ENCODE data around the gene NAPA. TPM values are rescaled to one million over a fixed set of nuclear protein-coding genes. Genes with fewer than 3 reads are reported as not detected.

The NAPA gene
- total and polyA plus RNA-seq, 9 donors, result 33.5 to 100 (median 93.2) TPM

DNA sequence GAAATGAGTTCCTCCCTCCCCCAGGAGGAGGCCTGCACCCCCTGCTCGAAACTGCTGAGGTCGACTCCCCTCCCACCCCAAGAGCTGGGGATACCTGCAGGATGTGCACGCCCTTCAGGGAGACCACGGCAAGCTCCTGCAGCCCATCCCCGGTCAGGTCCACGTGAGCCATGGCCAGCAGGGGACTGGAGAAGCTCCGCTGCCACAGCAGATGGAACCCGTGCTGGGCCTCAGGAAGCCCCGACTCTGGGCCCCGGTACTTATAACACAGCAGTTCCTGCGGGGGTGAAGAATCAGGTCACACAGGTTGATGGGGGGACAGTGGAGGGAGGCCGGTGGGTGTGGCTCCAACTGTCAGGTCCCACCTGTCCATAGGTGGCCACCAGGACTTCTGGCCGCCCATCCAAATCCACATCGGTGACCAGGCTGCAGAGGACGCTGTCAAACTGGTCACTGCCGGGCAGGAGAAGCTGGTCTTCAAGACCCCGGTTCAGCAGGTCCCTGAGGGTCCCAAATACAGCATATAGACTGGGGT is 38.4 kb downstream of the NAPA start:
- DNase-seq, result no peak
- Histone ChIP-seq H3K9me3 (replicated peaks; ENCODE audit: control insufficient read depth, low read depth, low read length) (no peaks in the 10 kb centered on the region), H3K36me3 (ENCODE audit: control insufficient read depth, insufficient read depth, low read length) (peaks cover 6% of the 10 kb centered on the region), H3K27me3 (ENCODE audit: control insufficient read depth, insufficient read depth, low read length) (peaks cover 12% of the 10 kb centered on the region), H3K27ac (ENCODE audit: low read length) (no peak overlapping the region), H3K4me1 (ENCODE audit: control insufficient read depth, insufficient read depth, low read length) (peaks cover 6% of the 10 kb centered on the region), H3K4me3 (ENCODE audit: low read length) (no peak overlapping the region)
- 79% methylated on average over 14 of the region's 17 CpGs for WGBS (ENCODE audit: insufficient coverage)

DNA sequence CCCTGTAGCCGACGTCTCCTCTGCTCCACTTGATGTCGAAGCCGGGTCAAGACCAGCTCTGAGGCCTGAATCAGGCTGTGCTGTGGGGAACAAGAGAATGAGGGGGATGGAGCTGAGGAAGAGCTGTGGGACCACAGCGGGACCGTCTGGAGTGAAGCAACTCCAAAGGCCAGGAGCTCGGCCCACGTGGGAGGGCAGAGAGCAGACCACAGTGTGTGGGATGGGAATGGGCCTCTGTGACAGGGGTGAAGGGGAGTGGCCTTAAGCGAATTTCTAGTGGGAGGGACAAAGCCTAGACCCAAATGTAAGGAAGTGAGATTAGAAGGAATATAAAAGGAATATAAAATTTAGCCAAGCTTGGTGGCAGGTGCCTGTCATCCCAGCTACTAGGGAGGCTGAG is 39.4 kb downstream of the NAPA start:
- WGBS (ENCODE audit: insufficient coverage), result 71% methylated on average over 9 of the region's 9 CpGs
- Histone ChIP-seq H3K27ac (ENCODE audit: low read length) (no peak overlapping the region), H3K9me3 (replicated peaks; ENCODE audit: control insufficient read depth, low read depth, low read length) (no peaks in the 10 kb centered on the region), H3K4me1 (ENCODE audit: control insufficient read depth, insufficient read depth, low read length) (peaks cover 9% of the 10 kb centered on the region), H3K27me3 (ENCODE audit: control insufficient read depth, insufficient read depth, low read length) (peaks cover 22% of the 10 kb centered on the region), H3K36me3 (ENCODE audit: control insufficient read depth, insufficient read depth, low read length) (peaks cover 6% of the 10 kb centered on the region), H3K4me3 (ENCODE audit: low read length) (no peak overlapping the region)
- DNase-seq, result no peak

DNA sequence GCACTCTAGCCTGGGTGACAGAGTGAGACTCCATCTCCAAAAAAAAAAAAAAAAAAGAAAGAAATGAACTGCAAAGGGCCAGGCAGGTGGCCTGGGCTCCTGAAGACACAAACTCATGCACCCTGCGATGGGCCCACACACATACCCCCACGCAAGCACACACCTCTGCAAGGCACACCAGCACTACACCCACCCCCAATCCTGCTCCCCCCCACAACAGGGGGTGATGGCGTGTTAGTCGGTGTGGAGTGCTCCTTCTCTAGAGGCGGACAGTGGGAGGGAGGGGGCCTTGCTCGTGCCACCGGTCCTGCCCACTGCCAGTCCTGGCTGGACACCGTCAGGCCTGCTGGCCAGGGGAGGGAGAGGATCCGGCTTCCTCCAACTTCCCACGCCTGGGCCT is 41.5 kb downstream of the NAPA start:
- WGBS (ENCODE audit: insufficient coverage), result no CpG with 5 or more reads among the region's 10 CpGs
- peaks cover 42% of the 10 kb centered on the region for H3K27me3 ChIP-seq (ENCODE audit: control insufficient read depth, insufficient read depth, low read length)

DNA sequence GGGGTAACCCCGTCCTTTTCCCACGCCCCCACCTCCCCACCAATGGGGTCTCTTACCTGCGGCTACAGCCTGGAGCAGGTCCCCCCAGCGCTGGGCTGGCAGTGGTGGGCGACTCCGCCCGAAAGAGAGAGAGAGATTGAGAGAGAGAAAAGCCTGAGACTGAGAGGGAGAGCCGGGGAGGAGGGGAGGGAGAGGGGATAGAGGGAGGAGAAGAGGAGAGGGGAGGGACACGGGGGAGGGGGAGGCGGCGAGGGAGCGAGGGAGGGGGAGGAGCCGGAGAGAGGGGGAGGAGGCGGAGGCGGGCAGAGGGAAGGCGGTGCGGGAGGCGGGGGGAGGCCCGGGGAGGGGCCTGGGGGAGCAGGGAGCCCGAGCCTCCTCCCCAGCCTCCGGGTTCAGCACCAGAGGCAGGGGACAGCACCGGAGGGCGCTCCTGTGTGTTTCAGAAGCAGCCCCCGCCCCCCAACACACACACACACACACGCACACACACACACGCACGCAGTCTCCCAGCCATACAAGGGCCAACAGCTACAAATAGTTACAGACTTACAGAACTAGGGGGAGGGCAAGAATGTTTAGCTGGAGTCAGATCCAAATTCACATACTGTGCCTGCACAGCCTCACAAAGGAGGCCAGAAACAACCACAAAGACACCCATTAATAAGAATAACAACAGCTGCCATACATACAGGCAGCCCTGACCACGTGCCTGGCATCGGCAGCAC is 43.0 kb downstream of the NAPA start, which contains the start of gene SLC8A2:
SLC8A2 (minus strand) TSS at position 161 of the 725 bp plus-strand sequence. CDS start 5,490 bp downstream, outside the sequence.
- Histone ChIP-seq H3K27ac (ENCODE audit: low read length) (no peak within 1 kb of the TSS), H3K4me3 (ENCODE audit: low read length) (no peak within 1 kb of the TSS), H3K27me3 (ENCODE audit: control insufficient read depth, insufficient read depth, low read length) (peaks cover 51% of the 10 kb centered on the region), H3K9me3 (replicated peaks; ENCODE audit: control insufficient read depth, low read depth, low read length) (no peaks in the 10 kb centered on the region), H3K36me3 (ENCODE audit: control insufficient read depth, insufficient read depth, low read length) (peaks cover 6% of the 10 kb centered on the region), H3K4me1 (ENCODE audit: control insufficient read depth, insufficient read depth, low read length) (peaks cover 9% of the 10 kb centered on the region)
- peak; percentile 93 for DNase-seq
- WGBS (ENCODE audit: insufficient coverage), result 3% methylated on average over 5 of the region's 29 CpGs

More for the DNA sequence above, 41.5 kb downstream of the NAPA start:
- no peak overlapping the region for H3K27ac ChIP-seq (ENCODE audit: low read length)
- no peak overlapping the region for H3K4me3 ChIP-seq (ENCODE audit: low read length)
- DNase-seq, result no peak
- peaks cover 9% of the 10 kb centered on the region for H3K4me1 ChIP-seq (ENCODE audit: control insufficient read depth, insufficient read depth, low read length)
- H3K36me3 ChIP-seq (ENCODE audit: control insufficient read depth, insufficient read depth, low read length), result peaks cover 6% of the 10 kb centered on the region
- H3K9me3 ChIP-seq (replicated peaks; ENCODE audit: control insufficient read depth, low read depth, low read length), result no peaks in the 10 kb centered on the region

DNA sequence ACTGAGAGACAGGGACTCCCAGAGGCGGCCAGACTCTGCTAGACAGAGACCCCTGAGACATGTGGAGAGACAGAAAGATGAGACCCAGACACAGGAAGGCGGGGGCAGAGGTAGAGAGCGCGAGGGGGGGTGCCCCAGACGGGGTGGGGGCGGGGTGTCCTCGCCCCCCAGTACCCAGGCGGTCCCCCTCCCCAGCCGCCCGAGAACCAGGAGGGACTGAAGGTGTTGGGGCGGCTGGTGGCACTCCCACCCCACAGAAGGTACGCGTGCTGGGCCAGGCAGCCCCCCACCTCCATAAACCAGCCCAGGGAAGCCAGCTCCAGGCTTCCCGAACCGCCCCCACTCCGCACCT is 43.5 kb downstream of the NAPA start:
- 0% methylated on average over 3 of the region's 16 CpGs for WGBS (ENCODE audit: insufficient coverage)
- Histone ChIP-seq H3K27me3 (ENCODE audit: control insufficient read depth, insufficient read depth, low read length) (peaks cover 51% of the 10 kb centered on the region), H3K4me3 (ENCODE audit: low read length) (no peak overlapping the region), H3K4me1 (ENCODE audit: control insufficient read depth, insufficient read depth, low read length) (peaks cover 9% of the 10 kb centered on the region), H3K36me3 (ENCODE audit: control insufficient read depth, insufficient read depth, low read length) (peaks cover 6% of the 10 kb centered on the region), H3K9me3 (replicated peaks; ENCODE audit: control insufficient read depth, low read depth, low read length) (no peaks in the 10 kb centered on the region), H3K27ac (ENCODE audit: low read length) (no peak overlapping the region)
- no peak for DNase-seq

DNA sequence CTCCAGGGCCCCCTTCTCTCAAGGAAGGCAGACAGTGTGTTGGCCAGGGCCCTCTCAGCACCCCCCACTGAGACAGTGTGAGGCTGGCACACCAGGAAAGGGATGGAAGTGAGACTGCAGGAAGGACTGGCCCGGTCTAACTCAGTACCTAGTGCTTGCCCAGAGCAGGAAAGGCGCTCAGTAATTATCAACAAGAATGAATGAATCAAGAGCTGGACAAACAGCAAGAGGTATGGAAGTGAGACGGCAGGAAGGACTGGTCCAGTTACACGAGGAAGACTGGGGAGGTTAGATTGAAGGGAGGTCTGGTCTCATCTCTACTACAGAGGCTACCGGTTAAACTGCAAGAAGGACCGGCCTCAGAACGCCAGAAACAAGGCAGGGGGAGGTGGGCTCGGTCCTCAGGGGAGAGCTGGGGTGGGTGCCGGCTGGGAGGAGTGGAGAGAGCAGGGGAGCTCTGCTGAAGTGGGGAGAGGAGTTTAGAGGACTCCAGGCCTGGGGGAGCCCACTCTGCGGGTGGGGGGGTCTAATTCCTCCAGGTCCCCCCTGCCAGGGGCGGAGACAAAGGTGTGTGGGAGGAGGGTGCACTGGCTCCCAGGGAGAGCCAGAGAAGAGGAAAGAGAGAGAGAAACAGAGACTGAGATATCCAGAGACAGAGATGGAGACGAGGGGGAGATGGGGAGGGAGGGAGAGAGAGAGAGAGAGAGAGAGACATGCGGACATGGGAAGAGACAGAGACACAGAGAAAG is 44.2 kb downstream of the NAPA start:
- Histone ChIP-seq H3K9me3 (replicated peaks; ENCODE audit: control insufficient read depth, low read depth, low read length) (no peaks in the 10 kb centered on the region), H3K27ac (ENCODE audit: low read length) (no peak overlapping the region), H3K27me3 (ENCODE audit: control insufficient read depth, insufficient read depth, low read length) (peaks cover 51% of the 10 kb centered on the region), H3K36me3 (ENCODE audit: control insufficient read depth, insufficient read depth, low read length) (peaks cover 6% of the 10 kb centered on the region), H3K4me3 (ENCODE audit: low read length) (no peak overlapping the region), H3K4me1 (ENCODE audit: control insufficient read depth, insufficient read depth, low read length) (peaks cover 9% of the 10 kb centered on the region)
- 28% methylated on average over 11 of the region's 13 CpGs for WGBS (ENCODE audit: insufficient coverage)
- no peak for DNase-seq

DNA sequence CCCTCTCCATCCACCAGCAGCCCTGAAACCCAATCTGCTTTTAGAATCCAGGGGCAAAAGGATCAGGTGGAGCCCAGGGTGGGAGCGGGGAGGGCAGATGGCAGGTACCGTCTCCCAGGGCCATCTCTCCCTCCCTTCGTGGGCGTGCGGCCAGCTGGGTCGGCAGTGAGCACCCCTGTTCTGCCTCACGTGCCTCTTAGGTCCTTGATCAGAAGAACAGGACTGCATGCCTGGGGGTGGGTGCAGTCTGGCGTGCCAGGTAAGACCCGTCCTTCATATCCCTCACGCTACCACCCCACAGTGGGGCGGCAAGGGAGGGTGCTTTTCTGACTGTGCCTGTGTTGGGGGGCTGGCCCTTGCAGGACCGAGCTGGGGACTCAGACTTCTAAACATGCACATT is 45.1 kb downstream of the NAPA start:
- Histone ChIP-seq H3K9me3 (replicated peaks; ENCODE audit: control insufficient read depth, low read depth, low read length) (no peaks in the 10 kb centered on the region), H3K4me3 (ENCODE audit: low read length) (no peak overlapping the region), H3K36me3 (ENCODE audit: control insufficient read depth, insufficient read depth, low read length) (no peaks in the 10 kb centered on the region), H3K4me1 (ENCODE audit: control insufficient read depth, insufficient read depth, low read length) (peaks cover 9% of the 10 kb centered on the region), H3K27ac (ENCODE audit: low read length) (no peak overlapping the region), H3K27me3 (ENCODE audit: control insufficient read depth, insufficient read depth, low read length) (peaks cover 53% of the 10 kb centered on the region)
- 29% methylated on average over 2 of the region's 12 CpGs for WGBS (ENCODE audit: insufficient coverage)
- DNase-seq, result no peak

DNA sequence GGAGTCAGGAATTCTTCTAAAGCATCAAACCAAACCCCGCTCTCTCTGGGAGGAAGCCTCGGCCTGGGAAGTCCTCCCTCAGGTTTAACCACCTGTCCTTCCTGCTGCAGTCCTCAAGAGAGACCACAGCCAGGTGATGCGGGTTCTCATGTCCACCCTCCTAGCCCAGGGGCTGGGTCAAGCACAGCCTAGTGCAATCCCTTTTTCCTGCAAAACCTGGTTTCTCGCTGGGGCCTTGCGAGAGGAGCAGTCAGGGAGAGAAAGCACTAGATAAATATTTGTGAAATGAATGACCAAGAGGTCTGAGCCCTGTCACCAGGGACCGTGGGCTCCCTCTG is 45.5 kb downstream of the NAPA start:
- Histone ChIP-seq H3K9me3 (replicated peaks; ENCODE audit: control insufficient read depth, low read depth, low read length) (no peaks in the 10 kb centered on the region), H3K27me3 (ENCODE audit: control insufficient read depth, insufficient read depth, low read length) (peaks cover 53% of the 10 kb centered on the region), H3K4me1 (ENCODE audit: control insufficient read depth, insufficient read depth, low read length) (peaks cover 9% of the 10 kb centered on the region), H3K4me3 (ENCODE audit: low read length) (no peak overlapping the region), H3K27ac (ENCODE audit: low read length) (no peak overlapping the region), H3K36me3 (ENCODE audit: control insufficient read depth, insufficient read depth, low read length) (no peaks in the 10 kb centered on the region)
- WGBS (ENCODE audit: insufficient coverage), result 10% methylated on average over 2 of the region's 6 CpGs
- no peak for DNase-seq

DNA sequence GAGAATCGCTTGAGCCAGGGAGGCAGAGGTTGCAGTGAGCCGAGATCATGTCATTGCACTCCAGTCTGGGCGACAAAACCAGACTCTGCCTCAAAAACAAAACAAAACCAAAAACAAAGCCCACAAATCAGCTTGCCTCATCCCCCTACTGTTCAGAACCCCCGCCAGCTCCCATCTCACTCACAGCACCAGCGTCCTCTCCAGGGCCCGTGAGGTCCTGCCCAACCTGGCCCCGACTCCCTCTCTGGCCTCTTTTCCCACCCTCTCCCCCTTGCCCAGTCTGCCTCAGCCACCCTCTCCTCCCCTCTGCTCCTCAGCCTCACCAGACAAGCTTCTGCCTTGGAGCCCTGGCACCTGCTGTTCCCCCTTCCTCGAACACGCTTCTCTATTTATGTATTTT is 46.9 kb downstream of the NAPA start:
- Histone ChIP-seq H3K27me3 (ENCODE audit: control insufficient read depth, insufficient read depth, low read length) (peaks cover 53% of the 10 kb centered on the region), H3K4me1 (ENCODE audit: control insufficient read depth, insufficient read depth, low read length) (peaks cover 9% of the 10 kb centered on the region), H3K27ac (ENCODE audit: low read length) (no peak overlapping the region), H3K4me3 (ENCODE audit: low read length) (no peak overlapping the region), H3K9me3 (replicated peaks; ENCODE audit: control insufficient read depth, low read depth, low read length) (no peaks in the 10 kb centered on the region), H3K36me3 (ENCODE audit: control insufficient read depth, insufficient read depth, low read length) (no peaks in the 10 kb centered on the region)
- whole genome bisulfite sequencing (ENCODE audit: insufficient coverage), result 39% methylated on average over 9 of the region's 9 CpGs
- no peak for DNase-seq

DNA sequence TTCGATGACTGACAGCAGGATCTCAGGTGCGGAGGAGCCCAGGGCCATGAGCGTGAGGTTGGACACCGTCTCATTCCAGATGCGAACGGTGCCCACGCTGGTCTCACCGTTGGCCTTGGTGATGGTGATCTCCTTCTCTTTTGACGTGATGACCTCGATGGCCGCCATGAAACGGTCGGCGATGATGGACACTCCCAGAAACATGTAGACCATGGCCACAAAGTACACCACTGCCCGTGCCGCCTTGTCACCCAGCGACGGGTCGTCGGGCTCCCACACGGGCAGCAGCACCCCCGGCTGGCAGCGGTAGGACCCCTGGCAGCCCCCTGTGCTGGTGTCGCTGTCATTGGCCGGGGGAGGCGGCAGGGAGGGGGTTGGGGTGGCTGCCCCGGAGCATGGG is 48.9 kb downstream of the NAPA start:
- DNase-seq, result no peak
- 85% methylated on average over 20 of the region's 27 CpGs for WGBS (ENCODE audit: insufficient coverage)
- no peaks in the 10 kb centered on the region for H3K36me3 ChIP-seq (ENCODE audit: control insufficient read depth, insufficient read depth, low read length)
- H3K9me3 ChIP-seq (replicated peaks; ENCODE audit: control insufficient read depth, low read depth, low read length), result no peaks in the 10 kb centered on the region
- H3K4me1 ChIP-seq (ENCODE audit: control insufficient read depth, insufficient read depth, low read length), result no peaks in the 10 kb centered on the region
- peaks cover 38% of the 10 kb centered on the region for H3K27me3 ChIP-seq (ENCODE audit: control insufficient read depth, insufficient read depth, low read length)
- no peak overlapping the region for H3K4me3 ChIP-seq (ENCODE audit: low read length)
- no peak overlapping the region for H3K27ac ChIP-seq (ENCODE audit: low read length)
